HG03575 (cell line): ENCODE results near the gene CCL23.
"Not testable (repeated sequence)": the region's sequence is repeated elsewhere in the genome, so short reads cannot be mapped to it uniquely, and the experiment has no call there.

Experiments
- ATAC-seq: cut with Tn5 transposase; IDR thresholded peaks from one replicate; pipeline ENCODE4 v1.9.1; 2021; ENCODE audit not compliant: unreplicated experiment, insufficient number of reproducible peaks, low FRiP score; ENCODE audit errors: extremely low read depth

The CCL23 gene

DNA sequence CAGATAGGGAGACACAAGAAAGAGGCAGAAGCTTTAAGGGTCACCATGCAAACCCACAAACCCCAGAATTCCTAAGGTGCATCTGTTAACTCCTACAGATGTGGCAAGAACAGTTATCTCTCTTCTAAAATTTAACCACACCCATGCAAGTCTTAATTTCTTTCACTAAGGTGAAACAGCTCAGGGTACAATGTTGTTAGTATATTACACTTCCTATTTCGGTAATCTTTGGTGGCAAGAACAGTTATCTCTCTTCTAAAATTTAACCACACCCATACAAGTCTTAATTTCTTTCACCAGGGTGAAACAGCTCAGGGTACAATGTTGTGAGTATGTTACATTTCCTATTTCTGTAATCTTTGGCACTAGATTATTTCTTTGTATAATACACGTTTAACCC, 6.6 kb downstream of the CCL23 start:
- ATAC-seq, result no peak

DNA sequence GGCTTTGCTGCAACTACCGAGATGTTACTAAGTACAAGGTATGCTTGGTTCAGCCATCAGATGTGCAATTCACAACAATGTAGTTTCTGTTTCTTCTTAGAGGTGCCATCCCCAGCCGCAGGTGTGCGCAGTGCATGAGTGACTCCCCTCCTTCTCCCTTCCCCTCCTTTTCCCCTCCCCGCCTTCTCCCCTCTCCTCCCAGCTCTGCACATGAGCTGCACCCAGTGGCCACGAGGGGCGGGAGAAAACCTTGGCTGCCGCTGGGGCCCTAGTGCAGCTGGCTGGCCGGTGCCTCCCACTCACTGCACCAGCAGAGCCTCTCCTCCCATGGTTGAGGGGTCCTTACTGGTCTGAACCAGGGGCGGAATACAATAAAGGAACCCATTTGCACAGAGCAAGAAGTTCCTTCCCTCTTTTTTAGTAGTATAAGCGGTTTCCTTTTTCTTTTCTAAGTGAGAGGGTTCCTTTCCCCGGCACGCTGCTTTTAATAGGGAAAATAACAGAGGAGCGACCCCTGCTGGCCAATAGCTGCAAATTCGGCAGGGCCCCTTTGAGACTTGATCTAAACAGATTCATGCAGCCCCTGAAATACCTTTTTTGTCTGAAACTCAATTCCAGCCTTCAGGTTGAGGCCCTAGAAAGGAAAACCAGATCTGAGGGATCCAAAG, 8.6 kb downstream of the CCL23 start:
- ATAC-seq, result no peak

GRCh38 chr17:36004594-36005108, 13.1 kb downstream of the CCL23 start:
- no peak for ATAC-seq

GRCh38 chr17:36002631-36003030, 15.1 kb downstream of the CCL23 start:
- ATAC-seq, result no peak

GRCh38 chr17:36001862-36002603, 15.7 kb downstream of the CCL23 start:
- ATAC-seq, result no peak

DNA sequence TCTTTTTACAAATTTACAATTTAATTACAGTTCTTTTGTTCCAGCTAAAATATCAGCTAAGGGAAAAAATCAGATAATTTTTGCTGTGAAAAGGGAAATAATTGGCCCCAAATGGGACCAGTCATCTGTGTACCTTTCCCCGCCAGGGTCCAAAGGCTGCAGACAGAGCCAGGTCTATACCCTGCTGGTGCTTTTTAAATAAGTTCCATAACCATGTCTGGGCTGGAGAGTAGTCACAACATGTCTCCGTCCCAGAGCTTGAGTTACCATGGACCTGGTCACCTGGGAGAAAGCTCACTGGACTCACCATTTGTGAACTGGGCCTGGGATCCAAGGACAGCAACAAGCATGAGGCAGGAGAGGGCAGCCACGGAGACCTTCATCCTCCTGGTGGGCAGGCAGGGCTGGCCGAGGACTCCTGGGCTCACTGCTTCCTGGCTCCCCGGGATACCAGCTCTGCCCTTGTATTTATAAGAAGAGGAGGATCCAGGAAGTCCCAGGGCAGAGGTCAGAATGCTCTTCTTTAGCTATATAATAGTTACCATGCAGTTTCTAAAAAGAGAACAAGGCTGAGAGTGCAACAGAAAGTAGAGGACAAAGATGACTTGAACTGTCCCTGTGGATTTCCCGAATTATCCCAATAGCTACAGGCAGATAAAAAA, 16.5 kb downstream of the CCL23 start, which contains the start of gene CCL15:
TSS of gene CCL15 (minus strand) at position 444 of the 662 bp plus-strand sequence. CDS start at position 383, 61 bp downstream.
- no peak for ATAC-seq

GRCh38 chr17:36000732-36001109, 17.1 kb downstream of the CCL23 start:
- no peak for ATAC-seq

- ATAC-seq, result no peak
These were observed 19.0 kb downstream of the CCL23 start for GRCh38 chr17:35998756-35999155.

DNA sequence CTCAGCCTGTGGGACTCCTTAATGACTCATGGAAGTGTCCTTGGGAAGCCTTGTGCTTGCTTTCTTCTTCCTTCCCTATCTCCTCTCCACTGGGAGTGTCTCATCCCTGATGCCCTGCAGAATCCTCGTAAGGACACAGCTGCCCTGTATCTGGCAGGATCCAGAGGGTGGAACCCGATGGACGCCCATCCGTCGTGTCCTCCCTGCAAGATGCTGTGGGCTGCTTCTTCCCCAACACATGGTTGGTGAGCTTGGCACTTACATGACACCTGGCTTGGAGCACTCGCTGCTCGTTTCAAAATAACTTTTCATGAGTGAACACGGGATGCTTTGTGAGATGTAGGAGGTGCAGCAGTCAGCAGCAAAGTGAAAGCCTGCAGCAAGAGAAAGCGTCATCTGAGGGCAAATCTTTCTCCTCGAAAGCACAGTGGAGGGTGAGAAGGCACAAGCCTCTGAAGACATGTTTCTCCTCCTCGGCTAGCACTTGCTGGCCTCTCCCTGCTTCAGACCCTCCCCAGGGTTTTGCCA, 19.7 kb downstream of the CCL23 start:
- ATAC-seq, result no peak

DNA sequence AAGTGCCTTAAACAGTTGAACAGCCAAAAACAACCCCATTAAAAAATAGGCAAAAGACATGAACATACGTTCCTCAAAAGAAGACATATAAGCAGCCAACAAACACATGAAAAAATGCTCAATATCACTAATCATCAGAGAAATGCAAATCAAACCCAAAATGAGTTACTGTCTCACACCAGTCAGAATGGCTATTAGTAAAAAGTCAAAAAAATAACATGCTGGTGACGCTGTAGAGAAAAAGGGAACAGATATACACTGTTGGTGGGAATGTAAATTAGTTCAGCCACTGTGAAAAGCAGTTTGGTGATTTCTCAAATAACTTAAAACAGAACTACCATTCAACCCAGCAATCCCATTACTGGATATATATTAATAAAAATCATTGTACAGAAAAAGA, 22.4 kb downstream of the CCL23 start:
- ATAC-seq, result not testable (repeated sequence)

DNA sequence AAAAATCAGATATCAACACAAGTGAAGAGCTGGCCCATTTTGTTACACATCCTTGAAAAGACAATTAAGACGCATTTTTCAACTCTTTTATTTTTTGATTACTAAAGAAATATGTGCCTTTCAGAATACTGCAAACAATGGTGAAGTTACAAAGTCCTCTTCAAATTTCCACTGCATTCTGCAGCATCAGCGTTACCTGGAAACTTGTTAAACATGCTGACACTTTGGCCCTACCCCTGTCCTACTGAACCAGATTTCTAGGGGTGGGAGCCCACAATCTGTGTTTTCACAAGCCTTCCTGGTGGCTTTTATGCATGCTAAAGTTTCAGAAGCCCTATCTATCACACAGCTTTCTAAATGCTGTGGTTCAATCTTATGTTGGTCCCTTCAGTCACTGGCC, 26.7 kb downstream of the CCL23 start:
- no peak for ATAC-seq

DNA sequence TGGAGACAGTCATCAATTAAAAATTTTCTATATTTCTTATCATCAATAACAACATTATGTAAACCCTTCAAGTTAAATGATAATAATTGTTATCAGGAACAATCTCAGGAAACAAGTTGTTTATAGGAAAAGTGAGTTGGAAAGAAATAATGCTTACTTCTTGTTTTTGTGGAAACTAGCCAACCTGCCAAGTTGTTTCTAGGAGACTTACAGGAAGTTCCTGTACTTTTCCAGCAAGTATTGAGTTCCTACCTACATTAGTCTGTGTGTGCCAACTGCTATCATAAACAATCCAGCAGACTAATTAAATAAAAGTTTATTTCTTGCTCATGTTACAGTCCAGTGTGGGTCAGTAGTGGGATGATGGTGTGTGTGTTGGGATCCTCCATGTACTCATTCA, 29.6 kb downstream of the CCL23 start:
- no peak for ATAC-seq

- no peak for ATAC-seq
These were observed 31.1 kb downstream of the CCL23 start, which contains the start of gene CCL14 for GRCh38 chr17:35986643-35987042. Gene CCL14, minus strand, starts transcription at chr17:35986729. Its CDS starts 80 bp downstream, at chr17:35986649.

DNA sequence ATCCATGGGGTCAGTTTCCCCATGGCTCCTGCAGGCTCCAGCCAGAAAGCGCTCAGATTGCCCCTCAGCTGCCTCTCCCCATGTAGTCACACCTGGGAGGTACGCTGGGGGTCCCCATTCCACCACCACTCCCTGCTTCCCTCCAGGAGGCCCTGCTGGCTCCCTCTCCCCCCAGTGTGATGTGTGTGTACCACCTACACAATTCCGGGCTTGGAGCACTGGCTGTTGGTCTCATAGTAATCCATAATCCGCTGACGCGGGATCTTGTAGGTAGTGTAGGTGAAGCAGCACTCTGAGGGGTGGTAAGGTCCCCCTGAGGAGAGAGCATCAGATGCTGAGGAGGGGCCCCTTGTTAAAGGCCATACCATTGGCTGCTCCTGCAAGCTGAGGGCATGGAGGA, 33.6 kb downstream of the CCL23 start:
- no peak for ATAC-seq

- ATAC-seq, result no peak
These were observed 35.2 kb downstream of the CCL23 start for GRCh38 chr17:35982409-35983191.

DNA sequence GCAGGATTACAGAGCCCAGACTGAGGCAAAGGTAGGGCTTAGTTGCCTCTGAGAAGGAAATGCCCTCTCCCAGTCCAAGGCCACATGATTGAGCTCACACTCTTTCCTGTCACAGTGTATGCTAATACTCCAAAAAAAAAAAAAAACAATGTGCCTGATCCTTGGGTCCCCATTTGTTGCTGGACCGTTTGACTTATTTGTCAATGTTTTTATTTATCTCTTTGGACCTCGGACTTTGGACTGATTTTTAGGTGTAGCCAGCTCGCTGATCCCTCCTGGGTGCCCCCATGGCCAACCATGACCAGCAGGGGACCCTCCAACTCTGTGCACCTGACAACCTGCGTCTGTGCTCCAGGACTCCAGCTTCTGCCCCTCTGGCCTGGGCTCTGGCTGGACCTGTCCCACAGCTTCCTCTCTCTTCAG, 35.9 kb downstream of the CCL23 start:
- no peak for ATAC-seq

- no peak for ATAC-seq
These were observed 36.5 kb downstream of the CCL23 start, which contains the start of gene CCL16 for GRCh38 chr17:35981246-35981645. Gene CCL16, minus strand, starts transcription at chr17:35981497. Its CDS starts 77 bp downstream, at chr17:35981420.

GRCh38 chr17:35978346-35978745, 39.4 kb downstream of the CCL23 start:
- ATAC-seq, result no peak

DNA sequence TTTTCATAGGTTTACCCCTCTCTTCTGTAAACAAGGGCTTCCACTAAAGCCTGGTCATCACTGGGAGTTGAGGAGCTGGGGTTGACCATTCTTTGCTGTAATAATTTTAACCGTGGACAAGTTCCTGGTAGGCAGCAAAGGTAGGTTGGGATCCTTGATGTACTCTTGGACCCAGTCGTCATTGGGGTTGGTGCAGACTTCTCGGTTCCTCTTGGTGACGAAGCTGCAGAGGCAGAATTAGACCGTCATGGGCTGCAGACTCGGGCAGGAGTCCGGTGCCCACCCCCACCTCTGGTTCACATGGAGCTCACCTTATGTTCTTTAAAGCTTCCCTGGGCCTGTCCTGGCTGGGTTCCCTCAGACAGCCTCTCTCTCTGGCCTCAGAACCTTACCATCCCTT, 40.3 kb downstream of the CCL23 start:
- ATAC-seq, result no peak
